GM23248 (cell line): ENCODE measurements around the gene SLC26A6. TPM values are rescaled to one million over a fixed set of nuclear protein-coding genes. Genes with fewer than 3 reads are reported as not detected.

ENCODE experiments used
- DNase-seq: peaks from one replicate; pipeline ENCODE4 v3.0.0-alpha.2; 2015
- H2AFZ ChIP-seq: fragments of 200-600 bp; sonication (generic); 2 replicates; pipeline ENCODE4 v1.6.1; 2016; ENCODE audit warnings: antibody characterized with exemption
- H3F3A ChIP-seq: fragments of 200-600 bp; sonication (generic); 2 replicates; pipeline ENCODE4 v1.6.1; 2016; ENCODE audit warnings: mild to moderate bottlenecking, antibody characterized with exemption, mixed run types; ENCODE audit not compliant: insufficient read depth
- H3K27ac ChIP-seq: fragments of 200-600 bp; sonication (generic); 2 replicates; pipeline ENCODE4 v1.5.1; 2016; ENCODE audit warnings: mild to moderate bottlenecking
- H3K27me3 ChIP-seq: fragments of 200-600 bp; sonication (generic); replicated peaks from 2 replicates; pipeline ENCODE4 v1.6.1; 2016; ENCODE audit warnings: mild to moderate bottlenecking; ENCODE audit not compliant: insufficient read depth
- H3K36me3 ChIP-seq: fragments of 200-600 bp; sonication (generic); 2 replicates; pipeline ENCODE4 v1.6.1; 2016; ENCODE audit warnings: low read depth, mild to moderate bottlenecking
- H3K4me1 ChIP-seq: fragments of 200-600 bp; sonication (generic); 2 replicates; pipeline ENCODE4 v1.6.1; 2016; ENCODE audit warnings: mild to moderate bottlenecking; ENCODE audit not compliant: insufficient read depth
- H3K4me2 ChIP-seq: fragments of 200-600 bp; sonication (generic); one replicate; pipeline ENCODE4 v1.6.1; 2016; ENCODE audit warnings: mild to moderate bottlenecking; ENCODE audit not compliant: unreplicated experiment
- H3K4me3 ChIP-seq: fragments of 200-600 bp; sonication (generic); 2 replicates; pipeline ENCODE4 v1.5.1; 2016; ENCODE audit warnings: mild to moderate bottlenecking
- H3K79me2 ChIP-seq: fragments of 200-600 bp; sonication (generic); 2 replicates; pipeline ENCODE4 v1.6.1; 2016; ENCODE audit warnings: mild to moderate bottlenecking; ENCODE audit not compliant: insufficient read depth
- H3K9ac ChIP-seq: fragments of 200-600 bp; sonication (generic); 2 replicates; pipeline ENCODE4 v1.6.1; 2016; ENCODE audit warnings: mild to moderate bottlenecking
- H3K9me2 ChIP-seq: fragments of 200-600 bp; sonication (generic); 2 replicates; pipeline ENCODE4 v1.6.1; 2016; ENCODE audit warnings: mixed run types, mild to moderate bottlenecking, moderate library complexity; ENCODE audit not compliant: insufficient read depth
- H3K9me3 ChIP-seq: fragments of 200-600 bp; sonication (generic); one replicate; pipeline ENCODE4 v1.6.1; 2017; ENCODE audit warnings: low read depth
- H4K20me1 ChIP-seq: fragments of 200-600 bp; sonication (generic); 2 replicates; pipeline ENCODE4 v1.6.0; 2016; ENCODE audit not compliant: insufficient read depth
- EZH2 ChIP-seq: fragments of 200-600 bp; sonication (generic); IDR thresholded peaks from 2 replicates; pipeline ENCODE4 v1.6.1; 2018; ENCODE audit warnings: antibody characterized with exemption, mild to moderate bottlenecking; ENCODE audit not compliant: insufficient read depth, poor library complexity, severe bottlenecking
- EZH2phosphoT487 ChIP-seq: fragments of 200-600 bp; sonication (generic); IDR thresholded peaks from 2 replicates; pipeline ENCODE4 v1.6.1; 2018; ENCODE audit warnings: antibody characterized with exemption, moderate library complexity, mild to moderate bottlenecking, low read depth; ENCODE audit not compliant: insufficient read depth
- WGBS, 2 experiments: methylation state at CpG; one replicate each; pipeline ENCODE4 v1.1.6; 2015 to 2017; ENCODE audit warnings: low lambda C conversion rate in 2 of 2, low coverage in 1 of 2; ENCODE audit errors: missing lambda C conversion rate in 2 of 2; 5-methylcytosine and 5-hydroxymethylcytosine counted together
- in situ Hi-C: fragments of 300-500 bp; cut with MboI; formaldehyde crosslinking; loops from 2 replicates; pipeline ENCODE4 v1.15.0; 2020
- polyA plus RNA-seq: library from polyadenylated mRNA; unstranded; fragments of >200 nt; fragmentation: Nextera tagmentation; extraction: Ambion mirVana; gene quantifications from 2 replicates; pipeline ENCODE4 v1.2.1, GENCODE V29; 2016
- total RNA-seq: library from RNA; depleted of rRNA; stranded (reverse); fragments of >200 nt; shearing (Covaris generic); gene quantifications from 2 replicates; pipeline ENCODE4 v1.2.3, GENCODE V29; 2014

Gene SLC26A6
- total and polyA plus RNA-seq, 2 experiments from 2014 or later: 13.4 to 21.1 TPM

DNA sequence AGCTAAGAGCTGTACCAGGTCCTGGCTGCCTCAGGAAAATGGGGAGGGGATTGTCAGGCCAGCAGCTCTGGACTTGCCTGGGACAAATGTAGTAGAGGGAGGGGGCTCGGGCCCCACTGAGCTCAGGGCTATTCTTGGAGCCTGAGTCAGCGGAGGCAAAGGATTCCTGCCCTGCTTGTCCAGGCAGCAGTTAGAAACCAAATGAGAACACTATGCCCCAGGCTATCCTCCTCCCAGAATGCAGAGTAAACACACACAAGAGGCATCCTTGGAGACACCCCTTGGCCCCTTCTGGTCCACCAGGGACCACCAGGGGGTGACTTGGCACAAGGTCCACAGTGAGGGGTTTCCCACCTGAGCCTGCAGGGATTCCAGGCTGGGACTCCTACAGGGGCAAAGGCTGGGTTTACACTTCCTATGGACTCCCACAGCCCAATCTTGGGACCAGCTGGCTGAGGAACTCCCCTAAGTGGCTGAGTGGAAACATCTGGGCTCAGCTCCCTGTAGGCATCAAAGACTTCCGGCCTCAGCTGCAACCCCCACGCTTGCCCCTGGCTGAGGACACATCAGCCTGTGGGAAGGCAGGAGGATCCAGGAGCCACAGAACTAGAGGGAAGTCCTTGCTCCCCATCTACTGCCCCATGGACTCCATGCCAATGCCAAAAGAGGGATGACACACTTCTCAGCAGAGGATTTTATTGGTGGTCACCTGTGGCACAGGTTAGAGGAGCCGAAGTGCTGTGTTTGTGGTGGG lies 36.8 kb downstream of the SLC26A6 start:
- H4K20me1 ChIP-seq: no peaks in the 10 kb centered on the region
- no peaks in the 10 kb centered on the region for H3K9me3 ChIP-seq
- H3F3A ChIP-seq: peaks cover 42% of the 10 kb centered on the region
- peak overlapping the region; percentile 62 for H3K9ac ChIP-seq
- H3K4me2 ChIP-seq: peak overlapping the region; percentile 66
- WGBS, 2 experiments: 4 to 6% methylated on average over 5 of the region's 5 CpGs
- H3K36me3 ChIP-seq: peaks cover 17% of the 10 kb centered on the region; the same call in 1 of the 2 replicates
- H3K27me3 ChIP-seq: no peaks in the 10 kb centered on the region
- peaks cover 52% of the 10 kb centered on the region for H3K4me1 ChIP-seq
- in situ Hi-C loops: no loop called here
- no peaks in the 10 kb centered on the region for H3K9me2 ChIP-seq
- H3K79me2 ChIP-seq: peaks cover 7% of the 10 kb centered on the region; the same call in 1 of the 2 replicates
- no peak overlapping the region for H2AFZ ChIP-seq
- peak overlapping the region; percentile 26; the same call in 1 of the 2 replicates for H3K4me3 ChIP-seq
- DNase-seq: peak; percentile 96
- H3K27ac ChIP-seq: peak overlapping the region; percentile 90
- TF ChIP-seq EZH2phosphoT487 (no peak), EZH2 (no peak)

DNA sequence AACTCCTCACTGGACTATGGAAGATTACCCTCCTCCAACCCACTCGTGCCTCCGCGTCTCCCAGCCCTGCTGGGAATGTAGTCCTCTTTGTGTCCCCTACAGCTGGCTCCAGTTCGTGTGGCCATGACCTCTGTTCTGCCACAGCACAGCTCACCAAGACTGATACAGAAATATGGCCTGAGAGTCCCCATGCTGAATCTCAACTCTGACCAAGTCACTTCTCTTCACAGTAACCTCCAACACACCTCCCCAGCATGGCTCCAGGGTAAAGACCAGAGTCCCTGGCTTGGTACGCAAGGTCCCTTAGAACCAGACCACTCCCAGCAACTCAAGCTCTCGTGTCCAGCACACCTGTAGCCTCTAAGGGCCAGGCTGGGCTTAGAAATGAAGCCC lies 37.9 kb downstream of the SLC26A6 start:
- H3F3A ChIP-seq: peaks cover 42% of the 10 kb centered on the region
- in situ Hi-C loops: no loop called here
- TF ChIP-seq EZH2phosphoT487 (no peak), EZH2 (no peak)
- peaks cover 7% of the 10 kb centered on the region; the same call in 1 of the 2 replicates for H3K79me2 ChIP-seq
- DNase-seq: no peak
- no peak overlapping the region for H3K4me3 ChIP-seq
- no peaks in the 10 kb centered on the region for H3K9me3 ChIP-seq
- H3K36me3 ChIP-seq: peaks cover 17% of the 10 kb centered on the region; the same call in 1 of the 2 replicates
- H3K9me2 ChIP-seq: no peaks in the 10 kb centered on the region
- no peaks in the 10 kb centered on the region for H3K27me3 ChIP-seq
- no peaks in the 10 kb centered on the region for H4K20me1 ChIP-seq
- H3K4me1 ChIP-seq: peaks cover 52% of the 10 kb centered on the region
- peak overlapping the region; percentile 66 for H3K4me2 ChIP-seq
- peak overlapping the region; percentile 90 for H3K27ac ChIP-seq
- peak overlapping the region; percentile 62 for H3K9ac ChIP-seq
- 90 to 92% methylated on average over 6 of the region's 6 CpGs for WGBS, 2 experiments
- H2AFZ ChIP-seq: no peak overlapping the region

DNA sequence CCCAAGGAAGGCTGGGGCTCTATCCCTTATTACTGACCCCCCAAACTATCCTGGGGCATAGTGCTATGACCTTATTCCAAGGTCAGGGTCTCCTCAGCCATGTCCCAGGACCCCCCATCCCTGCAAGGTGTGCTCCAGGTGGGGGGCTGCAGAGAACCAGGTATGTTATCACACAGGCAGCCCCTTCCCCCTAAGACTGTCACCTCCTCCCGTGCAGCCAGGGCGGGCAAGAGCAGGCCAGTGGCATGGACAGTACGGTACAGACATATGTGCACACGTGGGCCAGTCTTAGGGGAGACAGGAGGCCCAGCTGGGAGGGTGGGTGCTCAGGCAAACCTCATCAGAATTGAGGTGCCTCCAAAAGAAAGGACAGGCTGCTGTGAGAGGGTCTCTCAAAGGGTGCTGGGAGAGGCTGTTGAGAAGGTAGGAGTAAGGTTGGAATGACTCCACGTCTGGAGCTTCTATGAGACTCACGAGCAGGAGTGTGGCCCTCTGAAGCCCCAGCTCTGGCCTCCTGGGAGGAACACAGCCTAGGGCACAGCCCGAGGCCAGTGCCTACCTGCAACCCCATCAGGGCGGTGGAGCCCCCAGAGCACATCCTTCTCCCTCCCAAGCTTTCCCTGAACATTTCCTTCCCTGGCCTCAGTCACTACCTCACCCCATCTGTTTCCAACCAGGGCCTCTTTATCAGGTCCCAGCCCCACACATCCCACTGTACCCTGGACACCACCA lies 38.4 kb downstream of the SLC26A6 start:
- in situ Hi-C loops: no loop called here
- Histone ChIP-seq H3K27me3 (no peaks in the 10 kb centered on the region), H3F3A (peaks cover 41% of the 10 kb centered on the region), H3K27ac (no peak overlapping the region), H3K9ac (no peak overlapping the region), H3K4me2 (no peak overlapping the region), H2AFZ (no peak overlapping the region), H4K20me1 (no peaks in the 10 kb centered on the region), H3K9me2 (no peaks in the 10 kb centered on the region), H3K4me3 (no peak overlapping the region), H3K4me1 (peaks cover 52% of the 10 kb centered on the region), H3K79me2 (peaks cover 7% of the 10 kb centered on the region; the same call in 1 of the 2 replicates), H3K36me3 (peaks cover 17% of the 10 kb centered on the region; the same call in 1 of the 2 replicates), H3K9me3 (no peaks in the 10 kb centered on the region)
- no peak for DNase-seq
- no peak for TF ChIP-seq EZH2phosphoT487
- no peak for TF ChIP-seq EZH2
- WGBS, 2 experiments: 83 to 86% methylated on average over 8 of the region's 8 CpGs

DNA sequence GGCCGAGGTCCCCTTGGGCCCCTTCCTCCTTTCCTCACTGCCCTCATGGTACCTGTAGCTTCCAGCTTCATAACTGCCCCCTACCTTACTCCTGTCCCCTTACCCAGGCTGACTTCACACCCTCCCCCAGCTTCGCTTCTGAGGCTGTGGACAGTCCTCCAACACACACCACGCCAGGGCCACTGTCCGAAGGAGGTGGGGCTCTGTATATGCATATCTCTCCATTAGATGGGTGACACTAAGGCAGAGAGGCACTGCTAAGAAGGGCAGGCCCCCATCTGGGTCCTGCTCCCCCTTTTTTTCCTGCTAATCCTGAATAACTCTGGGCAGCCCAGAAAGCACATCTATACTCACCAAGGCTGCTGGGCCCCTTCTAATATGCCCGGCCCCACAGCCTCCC lies 39.1 kb downstream of the SLC26A6 start:
- peak overlapping the region; percentile 76 for H3K4me2 ChIP-seq
- in situ Hi-C loops: no loop called here
- H3K9me3 ChIP-seq: no peaks in the 10 kb centered on the region
- H4K20me1 ChIP-seq: no peaks in the 10 kb centered on the region
- WGBS, 2 experiments: 85 to 88% methylated on average over 5 of the region's 5 CpGs
- TF ChIP-seq EZH2phosphoT487: no peak
- TF ChIP-seq EZH2: no peak
- peaks cover 7% of the 10 kb centered on the region; the same call in 1 of the 2 replicates for H3K79me2 ChIP-seq
- H3K27me3 ChIP-seq: no peaks in the 10 kb centered on the region
- H3F3A ChIP-seq: peaks cover 34% of the 10 kb centered on the region
- DNase-seq: no peak
- no peak overlapping the region for H3K4me3 ChIP-seq
- peaks cover 52% of the 10 kb centered on the region for H3K4me1 ChIP-seq
- no peak overlapping the region for H2AFZ ChIP-seq
- H3K9ac ChIP-seq: peak overlapping the region; percentile 14; the same call in 1 of the 2 replicates
- peak overlapping the region; percentile 44 for H3K27ac ChIP-seq
- H3K36me3 ChIP-seq: peaks cover 17% of the 10 kb centered on the region; the same call in 1 of the 2 replicates
- H3K9me2 ChIP-seq: no peaks in the 10 kb centered on the region
